GM11168 (cell line): ENCODE results near the gene AVPR2.

Source experiments
- in situ Hi-C: fragments of 300-500 bp; cut with MboI; formaldehyde crosslinking; loops from one replicate; pipeline ENCODE4 v1.12.0; 2022; ENCODE audit warnings: low sequenced_read_pairs; ENCODE audit not compliant: unreplicated experiment

Gene AVPR2

DNA sequence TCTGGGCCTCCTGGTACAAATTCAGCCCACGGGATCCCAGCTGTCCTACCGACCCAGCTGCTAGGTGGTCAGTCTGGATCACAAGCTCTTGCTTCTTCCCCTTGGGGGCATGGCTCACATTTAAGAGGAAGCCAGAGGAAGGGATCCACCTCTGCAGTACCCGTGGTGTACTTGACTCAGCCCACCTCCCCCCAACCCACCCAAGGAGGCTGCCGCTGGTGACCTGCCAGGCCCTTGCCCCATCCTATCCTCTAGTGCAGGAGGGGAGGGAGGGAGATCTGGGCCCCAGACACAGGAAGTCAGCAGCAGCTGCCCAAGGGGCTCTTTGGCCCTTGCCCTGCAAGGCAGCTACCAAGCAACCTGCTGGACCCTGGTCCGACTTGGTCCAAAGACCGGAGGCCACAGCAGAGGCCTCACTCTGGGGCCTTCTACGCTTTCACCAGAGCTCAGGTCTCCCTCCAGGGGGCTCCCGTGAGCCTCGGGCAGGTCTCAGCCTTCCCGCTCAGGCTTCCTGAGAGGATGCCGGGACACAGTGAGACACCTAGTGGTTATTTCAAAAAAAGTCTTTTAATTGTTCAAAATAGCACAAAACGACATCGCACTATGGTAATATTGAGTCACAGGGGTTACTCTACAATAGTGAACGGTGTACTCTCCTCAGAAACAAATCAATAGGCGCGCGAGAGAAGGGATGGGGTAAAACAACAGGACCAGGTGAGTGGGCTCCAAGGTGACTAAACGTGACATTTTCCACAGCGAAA is 42.7 kb downstream of the AVPR2 start:
- in situ Hi-C loops = no loop called here

DNA sequence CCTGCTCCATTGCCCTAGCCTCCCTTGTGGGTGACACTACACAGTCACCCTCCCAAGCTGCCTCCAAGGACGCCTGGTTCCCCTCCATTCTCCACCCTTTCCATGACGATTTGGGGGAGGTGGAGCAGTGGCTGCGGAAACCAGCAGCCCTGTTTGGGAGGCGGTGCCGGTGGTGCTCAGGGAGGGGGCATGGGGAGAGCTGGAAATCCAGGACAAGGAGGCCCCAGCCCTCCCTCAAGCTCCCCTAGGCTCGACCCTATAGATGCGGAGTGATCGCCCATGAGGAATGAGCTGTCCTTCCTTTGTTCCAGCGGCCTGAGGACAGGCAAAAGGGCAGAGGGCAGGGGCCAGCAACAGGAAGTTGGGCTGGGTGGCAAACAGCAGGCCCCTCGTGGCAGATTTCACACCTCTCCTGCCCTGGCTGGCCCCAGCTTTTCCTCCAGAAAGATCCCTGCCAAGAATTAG is 43.6 kb downstream of the AVPR2 start:
- in situ Hi-C loops = no loop called here

DNA sequence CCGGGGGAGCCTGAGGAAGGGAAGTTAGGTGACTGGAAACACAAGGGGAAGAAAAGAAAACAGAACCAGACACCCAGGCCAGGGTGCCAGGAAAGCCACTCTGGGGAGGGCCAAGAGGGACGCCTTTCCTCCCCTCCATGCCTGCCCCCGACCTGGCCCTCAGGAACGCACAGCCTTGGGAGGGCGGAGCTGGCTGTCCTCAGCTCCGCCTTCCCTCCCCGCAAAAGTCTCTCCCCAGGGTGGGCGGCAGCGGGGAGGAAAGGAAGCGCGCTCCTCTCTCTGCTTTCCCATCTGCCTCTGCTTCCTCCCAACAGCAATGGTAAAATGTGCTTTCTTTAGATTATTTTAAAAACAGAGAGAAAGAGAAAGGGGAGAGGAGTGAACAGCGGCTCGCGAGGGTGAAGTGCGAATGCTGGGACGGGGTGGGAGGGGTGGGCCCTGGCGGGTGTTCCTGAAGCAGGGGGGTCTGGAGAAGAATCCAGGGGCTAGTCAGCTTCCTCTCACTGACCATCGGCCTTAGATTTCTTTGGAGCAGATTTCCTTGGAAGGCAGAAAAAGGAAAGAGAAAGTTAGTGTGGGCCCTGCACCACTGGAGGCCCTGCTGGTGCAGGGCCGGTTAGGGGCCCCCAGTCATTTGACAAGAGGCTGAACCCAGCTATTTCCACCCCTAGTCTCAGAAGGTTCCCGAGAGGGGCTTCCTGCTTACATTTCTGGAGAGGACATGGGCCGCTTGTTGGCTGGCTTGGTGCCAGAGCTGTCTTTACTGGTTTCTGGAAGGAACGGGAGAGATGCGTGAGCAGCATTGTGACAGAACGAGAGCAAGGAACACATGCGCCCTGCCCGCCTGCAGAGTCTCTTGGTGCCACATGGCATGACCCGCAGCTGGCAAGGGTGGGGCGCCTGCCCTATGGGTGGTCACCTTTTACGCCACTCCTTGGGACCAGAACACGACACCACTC is 44.7 kb downstream of the AVPR2 start:
- in situ Hi-C loops = no loop called here

DNA sequence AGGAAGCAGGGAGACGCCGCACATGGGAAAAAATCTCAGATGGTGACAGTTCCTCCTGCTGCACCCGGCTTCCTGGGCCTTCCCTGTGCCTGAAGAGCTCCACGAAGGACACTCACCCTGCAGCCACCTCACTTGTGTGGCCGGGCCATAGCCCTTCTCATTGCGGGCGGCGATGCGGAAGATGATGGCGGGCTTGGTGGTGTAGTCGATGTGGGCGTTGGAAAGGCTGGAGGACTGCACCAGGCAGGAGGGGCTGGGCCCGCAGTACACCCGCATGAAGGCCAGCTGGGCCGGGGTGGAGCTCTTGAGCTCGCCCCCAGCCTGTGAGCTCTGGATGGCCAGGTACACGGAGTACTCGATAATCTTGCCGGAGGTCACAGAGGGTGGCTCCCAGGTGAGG is 45.7 kb downstream of the AVPR2 start:
- in situ Hi-C loops = no loop called here

DNA sequence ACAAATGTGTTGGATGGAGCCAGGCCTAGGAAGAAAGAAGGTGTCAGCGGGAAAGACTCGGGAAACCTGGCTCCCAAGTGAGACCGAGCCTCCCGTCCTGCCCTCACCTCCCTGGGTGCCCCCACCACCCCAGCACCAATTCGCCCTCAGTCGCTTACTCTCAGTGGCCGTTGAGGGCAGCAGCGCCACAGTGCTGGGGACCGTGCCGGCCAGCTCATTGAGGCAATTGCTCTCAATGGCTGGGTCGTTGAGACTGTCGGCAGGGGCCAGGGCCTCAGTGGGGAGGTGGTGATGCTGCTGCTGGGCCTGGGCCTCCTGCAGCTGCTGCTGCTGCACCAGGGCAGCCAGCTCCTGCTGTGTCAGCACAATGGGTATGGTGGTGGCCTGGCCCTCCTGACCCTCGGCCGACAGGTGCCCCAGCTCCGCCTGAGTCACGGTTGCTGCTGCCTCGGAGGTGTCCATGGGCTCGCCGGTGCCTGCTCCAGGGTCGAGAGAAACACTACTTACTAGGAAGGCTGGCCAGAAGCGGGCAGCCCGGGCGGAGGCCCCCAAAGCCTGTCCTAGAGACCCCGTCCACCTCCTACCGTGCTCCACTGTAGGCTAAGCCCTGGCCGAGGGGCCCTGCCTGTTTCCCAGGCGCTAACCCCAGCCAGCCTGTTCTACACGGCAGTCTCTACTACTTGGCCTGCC is 47.4 kb downstream of the AVPR2 start:
- in situ Hi-C loops = no loop called here

DNA sequence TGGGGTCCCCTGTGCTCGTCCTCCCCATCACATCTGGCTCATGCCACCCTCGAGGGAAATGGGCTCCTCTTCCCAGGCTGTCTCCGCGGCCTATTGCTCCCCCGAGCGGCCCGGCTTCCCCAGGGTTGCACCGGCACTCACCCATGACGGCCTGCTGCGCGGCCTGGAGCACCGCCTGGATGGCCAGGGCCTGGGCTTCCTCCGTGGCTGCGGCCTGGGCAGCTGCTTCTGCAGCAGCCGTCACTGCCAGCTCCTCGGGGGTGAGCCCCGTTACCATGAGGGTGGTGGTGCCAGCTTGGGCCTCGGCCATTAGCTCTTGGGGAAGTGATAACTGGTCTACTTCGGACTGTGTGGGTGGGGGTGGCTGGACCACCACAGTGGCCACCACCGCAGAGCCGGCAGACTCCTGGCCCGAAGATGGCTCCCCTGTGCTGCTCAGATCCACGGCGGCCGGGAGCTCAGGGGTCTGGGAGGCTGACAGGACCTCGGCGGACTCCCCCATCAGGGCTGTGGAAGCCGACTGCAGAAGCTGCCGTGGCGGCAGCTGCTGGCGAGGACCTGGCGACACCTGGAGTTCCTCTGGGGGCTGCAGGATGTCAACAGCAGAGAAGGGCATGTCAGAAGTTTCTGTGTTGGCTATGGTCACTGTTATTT is 48.0 kb downstream of the AVPR2 start:
- in situ Hi-C loops = no loop called here

DNA sequence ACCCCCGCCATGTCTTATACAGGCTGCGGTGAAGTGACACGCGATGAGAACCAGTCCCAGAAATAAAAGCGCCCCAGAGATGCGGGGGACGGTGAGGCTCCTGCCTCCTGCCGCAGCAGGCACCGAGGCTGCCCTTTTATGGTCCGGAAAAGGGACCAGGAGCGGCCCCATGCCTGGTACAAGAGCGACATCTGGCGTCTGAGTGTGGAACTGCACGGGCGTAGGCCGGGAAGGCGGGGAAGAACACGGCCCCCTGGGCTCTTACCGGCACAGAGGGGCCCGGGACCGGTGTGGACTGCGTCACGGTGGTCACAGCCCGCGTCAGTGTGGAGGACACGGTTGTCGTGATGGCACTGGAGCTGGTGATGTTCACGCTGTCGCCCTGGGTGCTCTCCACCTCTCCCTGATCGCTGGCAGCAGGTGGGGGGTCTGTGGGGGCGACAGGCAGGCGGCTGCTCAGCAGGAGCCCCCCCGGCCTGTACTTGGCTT is 48.9 kb downstream of the AVPR2 start:
- in situ Hi-C loops = no loop called here

DNA sequence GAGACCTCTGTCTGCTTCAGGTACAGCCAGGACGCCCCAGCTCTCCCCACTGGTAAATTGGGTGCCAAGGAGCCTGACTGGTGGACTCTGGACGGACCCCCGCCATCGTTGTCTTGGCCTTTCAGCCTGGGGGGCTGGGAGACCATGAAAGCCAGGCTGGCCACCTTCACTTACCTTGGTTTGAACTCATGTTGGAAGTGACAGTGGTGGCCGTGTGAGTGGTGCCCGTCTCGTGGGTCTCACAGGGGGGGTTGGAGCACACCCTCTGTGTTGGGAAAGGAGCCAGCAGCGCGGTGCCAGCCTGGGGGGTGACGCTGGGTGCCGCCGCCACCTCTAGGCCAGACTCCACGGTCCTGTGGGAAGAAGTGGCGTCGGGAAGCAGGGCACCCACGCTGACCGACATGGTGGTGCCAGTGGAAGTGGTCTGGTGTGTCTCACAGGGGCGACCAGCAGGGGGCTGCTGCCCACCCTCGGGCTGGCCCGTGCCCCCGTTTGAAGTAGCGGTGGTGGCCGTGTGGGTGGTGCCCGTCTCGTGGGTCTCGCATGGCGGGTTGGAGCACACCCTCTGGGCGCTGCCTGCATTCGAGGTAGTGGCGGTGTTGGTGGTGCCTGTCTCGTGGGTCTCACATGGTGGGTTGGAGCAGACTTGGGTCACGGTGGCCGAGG is 49.6 kb downstream of the AVPR2 start:
- in situ Hi-C loops = no loop called here

DNA sequence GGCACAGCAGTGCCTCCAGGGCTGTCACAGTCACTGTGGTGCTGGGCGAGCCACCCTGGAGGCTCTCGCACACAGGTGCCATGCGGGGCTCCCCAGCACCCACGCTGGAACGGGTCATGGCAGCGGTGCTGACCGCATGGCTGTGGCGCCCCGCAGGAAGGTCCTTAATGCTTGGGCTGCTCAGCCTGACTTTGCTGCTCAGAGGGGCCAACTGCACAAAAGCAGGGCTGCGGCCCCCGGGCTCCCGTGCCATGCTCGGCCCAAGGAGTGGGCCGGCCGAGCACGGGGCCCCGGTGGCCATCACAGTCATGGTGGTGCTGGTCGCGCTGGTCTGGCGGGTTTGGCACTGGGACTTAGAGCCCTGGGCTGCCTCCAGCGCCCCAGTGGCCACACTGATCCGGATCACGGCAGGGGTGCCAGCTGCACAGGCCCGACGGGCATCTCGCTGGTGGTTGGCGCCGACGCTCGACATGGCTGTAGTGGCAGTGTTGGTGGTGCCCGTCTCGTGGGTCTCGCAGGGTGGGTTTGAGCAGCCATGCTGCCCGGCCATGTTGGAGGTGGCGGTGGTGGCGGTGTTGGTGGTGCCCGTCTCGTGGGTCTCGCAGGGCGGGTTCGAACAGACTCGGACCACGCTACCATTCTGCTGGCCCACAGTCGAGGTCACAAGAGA is 50.2 kb downstream of the AVPR2 start:
- in situ Hi-C loops = no loop called here

DNA sequence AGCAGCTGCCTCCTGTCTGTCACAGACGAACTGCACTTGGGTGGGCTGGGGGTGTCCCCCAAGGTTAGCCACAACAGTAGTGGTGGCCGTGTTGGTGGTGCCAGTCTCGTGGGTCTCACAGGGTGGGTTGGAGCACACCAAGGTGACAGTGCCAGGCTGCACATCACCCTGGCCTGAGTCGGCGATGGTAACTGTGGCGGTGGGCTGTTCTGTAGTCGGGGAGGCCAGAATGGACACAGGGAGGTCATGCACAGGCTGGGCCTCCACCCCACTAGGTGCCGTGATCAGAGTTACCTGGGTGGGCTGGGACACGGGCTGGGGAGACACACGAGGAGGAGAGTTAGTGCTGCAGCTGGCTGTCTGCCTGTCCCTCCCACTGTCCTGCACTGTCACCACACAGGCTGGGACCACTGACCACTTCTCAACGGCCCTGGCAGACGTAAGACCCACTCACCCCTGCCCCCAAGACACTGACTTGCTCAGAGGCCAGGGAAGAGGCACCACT is 50.8 kb downstream of the AVPR2 start:
- in situ Hi-C loops = no loop called here

DNA sequence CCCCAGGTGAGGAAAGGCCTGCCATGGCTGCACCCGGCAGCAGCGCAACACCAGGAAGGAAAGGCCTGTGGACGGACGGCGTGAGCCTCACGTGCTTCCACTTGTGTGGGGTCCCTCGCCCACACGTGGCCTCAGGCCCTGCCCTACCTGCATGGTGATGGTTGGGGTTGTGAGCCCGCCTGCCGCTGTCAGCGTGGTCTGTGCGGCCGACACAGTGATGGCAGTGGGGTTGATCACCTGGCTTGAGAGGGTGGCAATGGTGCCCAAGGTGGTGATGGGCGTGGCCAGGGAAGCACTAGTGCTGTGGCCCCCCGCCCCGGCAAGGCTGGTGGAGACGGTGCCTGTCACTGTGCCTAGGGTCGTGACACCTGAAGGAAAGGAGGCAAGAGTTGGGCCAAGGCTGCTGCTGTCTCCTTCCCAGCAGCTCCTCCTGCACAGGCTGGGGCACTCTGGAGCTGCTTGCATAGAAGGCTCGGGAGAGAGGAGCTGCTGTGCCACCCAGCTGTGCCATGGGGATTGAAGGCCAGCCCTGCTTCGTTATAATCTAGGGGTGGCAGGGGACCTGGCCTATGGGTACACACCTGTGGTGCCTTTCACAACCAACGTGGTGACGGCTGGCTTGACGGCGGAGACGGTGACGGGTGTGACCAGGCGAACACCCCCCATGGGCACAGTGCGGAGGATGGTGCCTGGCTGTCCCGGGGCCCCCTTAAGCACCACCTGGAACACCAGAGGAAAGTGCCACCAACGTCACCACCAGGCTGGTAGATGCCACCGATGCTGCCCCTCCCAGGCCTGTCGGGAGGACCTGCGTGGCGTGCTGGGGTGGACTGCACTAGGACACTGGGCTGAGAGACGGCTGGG is 51.8 kb downstream of the AVPR2 start:
- in situ Hi-C loops = no loop called here
